ENCODE results near the gene CEBPA. TPM values are rescaled to one million over a fixed set of nuclear protein-coding genes. Genes with fewer than 3 reads are reported as not detected.
A peak's percentile ranks its signal among the peaks of the same experiment; 100 is the strongest.

Gene CEBPA
- total and polyA plus RNA-seq, 10 donors, result 7.4 to 27.7 (median 18.0) TPM

DNA sequence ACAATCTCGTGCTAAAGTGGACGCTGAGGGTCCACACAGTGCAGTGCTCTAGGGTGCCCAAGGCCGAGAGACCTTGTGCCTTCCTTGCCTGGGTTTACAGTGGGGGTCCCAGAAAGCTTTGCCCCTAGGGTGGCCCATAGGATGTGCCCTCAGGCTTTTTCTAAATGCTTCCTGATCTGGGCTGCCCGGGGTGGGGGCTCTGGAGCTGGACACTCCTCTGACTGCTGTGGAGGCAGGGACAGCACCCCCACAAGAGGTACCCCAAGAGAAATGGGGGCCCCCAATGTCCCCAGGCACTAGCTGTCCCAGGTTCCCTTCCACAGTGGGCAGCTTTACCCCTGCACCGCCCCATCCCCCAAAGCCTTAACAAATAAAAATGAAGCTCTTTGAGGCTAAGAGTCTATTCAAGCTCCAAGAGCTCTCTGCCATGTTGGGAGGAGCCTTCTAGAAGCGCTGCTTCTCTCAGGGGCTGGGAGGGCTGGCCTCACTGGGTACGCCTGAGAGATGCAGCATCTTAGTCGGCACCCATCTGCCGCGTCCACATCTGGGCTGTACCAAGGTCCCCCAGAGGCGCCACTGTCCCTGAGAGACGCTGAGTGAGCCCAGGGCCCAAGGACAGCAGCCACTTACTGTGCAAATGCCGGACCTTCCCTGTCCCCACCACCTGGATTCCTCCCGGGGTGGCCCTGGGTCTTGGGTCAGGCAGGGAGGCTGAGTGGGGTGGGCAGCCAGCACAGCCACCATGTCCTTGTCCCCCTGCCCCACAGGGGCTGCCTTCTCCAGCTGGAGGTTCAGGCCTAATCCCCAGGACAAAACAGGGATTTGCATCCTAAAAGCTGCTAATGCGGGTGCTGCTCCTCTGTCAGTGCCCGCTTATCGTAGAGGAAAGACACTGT is 27.4 kb downstream of the CEBPA start:
- Histone ChIP-seq H3K9me3 (no peaks in the 10 kb centered on the region), H3K27ac (peak overlapping the region in 1 of 8 donors; percentile 52), H3K4me3 (no peak overlapping the region), H3K27me3 (replicated peaks in 1 of 7) (peaks cover 0 to 6% (median 0%) of the 10 kb centered on the region in 7 donors), H3K36me3 (no peaks in the 10 kb centered on the region), H3K4me1 (peaks cover 0 to 45% (median 25%) of the 10 kb centered on the region in 6 donors)
- peak; percentile 55 for DNase-seq
- TF ChIP-seq POLR2AphosphoS5 (IDR thresholded peaks at IDR 0.05), result no peak
- TF ChIP-seq CTCF (IDR thresholded peaks at IDR 0.05 in 8 of 11, conservative IDR thresholded peaks at IDR 0.05 in 3 of 11), result no peak
- no peak for TF ChIP-seq POLR2A (IDR thresholded peaks at IDR 0.05)
- intact Hi-C loops (cut with DNase I; ENCODE audit: low total_unique reads), result no loop called here
- WGBS, 5 donors, result 73 to 85% (median 83%) methylated on average over 12 to 17 of the region's 17 CpGs

GRCh38 chr19:33273881-33274662 is 28.3 kb downstream of the CEBPA start:
- no peak for TF ChIP-seq CTCF (IDR thresholded peaks at IDR 0.05 in 8 of 11, conservative IDR thresholded peaks at IDR 0.05 in 3 of 11)
- TF ChIP-seq POLR2AphosphoS5 (IDR thresholded peaks at IDR 0.05), result peak in 1 of 3 donors; percentile 15
- Histone ChIP-seq H3K4me1 (peaks cover 0 to 39% (median 22%) of the 10 kb centered on the region in 6 donors), H3K9me3 (no peaks in the 10 kb centered on the region), H3K27me3 (replicated peaks in 1 of 7) (peaks cover 0 to 9% (median 0%) of the 10 kb centered on the region in 7 donors), H3K27ac (peak overlapping the region in 3 of 8 donors; percentile 15 to 52 (median 21)), H3K4me3 (no peak overlapping the region), H3K36me3 (no peaks in the 10 kb centered on the region)
- 31 to 56% (median 38%) methylated on average over 10 to 16 of the region's 16 CpGs for WGBS, 5 donors
- intact Hi-C loops (cut with DNase I; ENCODE audit: low total_unique reads), result no loop called here
- DNase-seq, result peak; percentile 65

- Histone ChIP-seq H3K4me1 (peaks cover 0 to 39% (median 25%) of the 10 kb centered on the region in 6 donors), H3K27ac (peak overlapping the region in 3 of 8 donors; percentile 15 to 52 (median 21)), H3K4me3 (no peak overlapping the region), H3K9me3 (no peaks in the 10 kb centered on the region), H3K27me3 (replicated peaks in 1 of 7) (peaks cover 0 to 17% (median 0%) of the 10 kb centered on the region in 7 donors), H3K36me3 (no peaks in the 10 kb centered on the region)
- 77 to 87% (median 84%) methylated on average over 6 to 26 of the region's 26 CpGs for WGBS, 5 donors
- intact Hi-C loops (cut with DNase I; ENCODE audit: low total_unique reads), result no loop called here
- peak; percentile 62 for DNase-seq
- TF ChIP-seq POLR2A (IDR thresholded peaks at IDR 0.05) (no peak), CTCF (IDR thresholded peaks at IDR 0.05 in 8 of 11, conservative IDR thresholded peaks at IDR 0.05 in 3 of 11) (no peak), POLR2AphosphoS5 (IDR thresholded peaks at IDR 0.05) (no peak)
Observed at GRCh38 chr19:33273065-33273736, 29.1 kb downstream of the CEBPA start.

All from spleen (tissue), 11 donors.